ENCODE data around the gene CT45A5.
"Not testable (repeated sequence)": the region's sequence is repeated elsewhere in the genome, so short reads cannot be mapped to it uniquely, and the experiment has no call there.

CT45A5 gene

DNA sequence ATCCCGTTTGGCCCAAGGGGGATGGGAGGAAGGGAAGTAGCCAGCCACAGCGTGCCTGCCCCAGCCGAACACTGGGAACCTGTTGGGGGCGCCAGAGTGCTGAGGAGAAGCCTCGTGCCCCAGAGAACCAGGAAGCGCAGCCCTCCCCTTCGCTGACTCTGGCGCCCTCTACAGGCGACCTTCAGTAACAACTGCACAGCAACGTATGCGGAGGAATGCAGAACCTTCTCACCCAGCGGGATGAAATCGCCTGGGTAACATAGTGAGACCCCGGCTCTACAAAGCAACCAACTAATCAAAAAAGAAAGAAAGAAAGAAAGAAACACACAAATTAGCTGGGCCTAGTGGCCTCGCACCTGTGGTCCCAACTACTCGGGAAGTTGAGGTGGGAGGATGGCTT lies at the start of gene CT45A5:
CT45A5 (minus strand) TSS at position 101 of the 400 bp plus-strand sequence. CDS start 3,774 bp downstream, outside the sequence.
- not testable (repeated sequence) for DNase-seq

- not testable (repeated sequence) for DNase-seq
These were observed 34.6 kb upstream of the CT45A5 start, which contains the start of gene CT45A2 for GRCh38 chrX:135819912-135820311. Gene CT45A2 (minus strand): TSS chrX:135820012. CDS start chrX:135816265, 3,747 bp downstream.

- not testable (repeated sequence) for DNase-seq
These were observed 17.4 kb upstream of the CT45A5 start, which contains the start of gene CT45A6 for GRCh38 chrX:135802687-135803086. Gene CT45A6 (minus strand): TSS chrX:135802787. CDS start chrX:135798993, 3,794 bp downstream.

DNA sequence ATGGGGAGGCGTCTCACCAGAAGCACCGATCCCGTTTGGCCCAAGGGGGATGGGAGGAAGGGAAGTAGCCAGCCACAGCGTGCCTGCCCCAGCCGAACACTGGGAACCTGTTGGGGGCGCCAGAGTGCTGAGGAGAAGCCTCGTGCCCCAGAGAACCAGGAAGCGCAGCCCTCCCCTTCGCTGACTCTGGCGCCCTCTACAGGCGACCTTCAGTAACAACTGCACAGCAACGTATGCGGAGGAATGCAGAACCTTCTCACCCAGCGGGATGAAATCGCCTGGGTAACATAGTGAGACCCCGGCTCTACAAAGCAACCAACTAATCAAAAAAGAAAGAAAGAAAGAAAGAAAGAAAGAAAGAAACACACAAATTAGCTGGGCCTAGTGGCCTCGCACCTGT lies 17.2 kb downstream of the CT45A5 start, which contains the start of gene CT45A3:
CT45A3 (minus strand) TSS at position 101 of the 400 bp plus-strand sequence. CDS start 3,747 bp downstream, outside the sequence.
- not testable (repeated sequence) for DNase-seq

DNA sequence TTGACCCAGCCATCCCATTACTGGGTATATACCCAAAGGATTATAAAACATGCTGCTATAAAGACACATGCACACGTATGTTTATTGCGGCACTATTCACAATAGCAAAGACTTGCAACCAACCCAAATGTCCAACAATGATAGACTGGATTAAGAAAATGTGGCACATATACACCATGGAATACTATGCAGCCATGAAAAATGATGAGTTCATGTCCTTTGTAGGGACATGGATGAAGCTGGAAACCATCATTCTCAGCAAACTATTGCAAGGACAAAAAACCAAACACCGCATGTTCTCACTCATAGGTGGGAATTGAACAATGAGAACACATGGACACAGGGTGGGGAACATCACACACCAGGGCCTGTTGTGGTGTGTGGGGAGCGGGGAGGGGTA lies 40.6 kb downstream of the CT45A5 start:
- not testable (repeated sequence) for DNase-seq

GRCh38 chrX:135741192-135741715 lies 44.0 kb downstream of the CT45A5 start:
- DNase-seq = no peak

- DNase-seq = no peak
These were observed 44.6 kb downstream of the CT45A5 start for GRCh38 chrX:135740681-135741149.

DNA sequence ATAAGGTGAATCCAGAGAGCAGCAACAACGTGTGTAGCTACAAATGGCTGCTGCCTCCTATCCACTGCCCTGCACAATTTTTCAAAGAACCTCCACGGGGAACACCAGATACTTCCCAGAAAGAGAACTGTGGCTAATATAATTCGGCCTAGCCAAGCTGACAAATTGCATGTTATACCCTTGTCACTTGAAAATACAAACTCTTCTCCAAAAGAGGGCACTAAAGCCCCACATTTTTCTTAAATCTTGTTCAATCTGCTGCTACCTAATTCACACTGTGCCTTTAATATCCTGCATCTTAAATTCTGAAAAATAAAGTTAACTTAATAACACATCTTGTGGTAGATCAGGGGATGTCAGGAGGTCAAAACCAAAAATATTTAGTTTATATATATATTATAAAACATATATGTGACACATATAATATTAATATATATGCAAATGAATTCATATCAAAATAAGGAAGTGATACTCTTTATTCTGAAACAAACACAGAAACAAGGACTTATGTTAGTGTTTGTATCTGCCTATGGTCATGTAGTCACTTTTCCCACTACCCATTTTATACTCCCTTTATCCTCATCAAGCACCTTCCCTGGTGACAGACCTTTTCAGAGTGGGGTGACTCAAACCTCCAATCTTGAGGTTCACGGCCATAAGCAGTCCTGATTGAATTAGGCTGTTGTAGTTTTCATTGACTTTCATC lies 47.8 kb downstream of the CT45A5 start:
- DNase-seq = no peak

- not testable (repeated sequence) for DNase-seq
These were observed 50.6 kb downstream of the CT45A5 start for GRCh38 chrX:135734666-135735065.

Measured in midbrain (tissue), 1 donor.